GM12874 (cell line): ENCODE measurements around the gene SLC26A8.

Experiments used
- TF ChIP-seq, protein P1 (sequence below): IDR thresholded peaks from 2 replicates; pipeline ENCODE4 v1.5.1; 2011; ENCODE audit warnings: low read depth, mild to moderate bottlenecking, control low read depth, low read length, moderate library complexity; ENCODE audit not compliant: insufficient read depth

The SLC26A8 gene

DNA sequence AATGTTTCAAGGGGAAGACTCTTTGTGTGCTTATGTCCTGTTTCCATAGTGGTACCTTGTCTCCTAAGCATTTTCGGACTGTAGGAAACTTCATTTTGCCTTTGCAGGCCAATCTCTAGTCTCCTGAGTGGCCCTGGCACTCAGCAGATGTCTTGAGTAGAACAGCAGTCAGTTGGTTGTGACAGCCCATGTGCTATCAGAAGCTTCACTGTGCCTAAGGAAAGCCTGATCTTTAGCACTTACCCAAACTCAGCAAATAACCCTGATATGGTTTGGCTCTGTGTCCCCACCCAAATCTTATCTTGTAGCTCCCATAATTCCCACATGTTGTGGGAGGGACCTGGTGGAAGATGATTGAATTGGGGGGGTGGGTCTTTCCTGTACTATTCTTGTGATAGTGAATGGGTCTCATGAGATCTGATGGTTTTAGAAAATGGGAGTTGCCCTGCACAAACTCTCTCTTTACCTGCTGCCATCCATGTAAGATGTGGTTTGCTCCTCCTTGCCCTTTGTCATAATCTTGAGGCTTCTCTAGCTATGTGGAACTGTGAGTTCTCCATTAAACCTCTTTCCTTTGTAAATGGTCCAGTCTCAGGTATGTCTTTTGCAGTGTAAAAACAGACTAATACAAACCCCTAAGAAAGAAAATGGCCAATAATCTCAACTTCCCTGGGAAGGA lies 87.6 kb downstream of the SLC26A8 start:
- TF ChIP-seq, protein P1, sequence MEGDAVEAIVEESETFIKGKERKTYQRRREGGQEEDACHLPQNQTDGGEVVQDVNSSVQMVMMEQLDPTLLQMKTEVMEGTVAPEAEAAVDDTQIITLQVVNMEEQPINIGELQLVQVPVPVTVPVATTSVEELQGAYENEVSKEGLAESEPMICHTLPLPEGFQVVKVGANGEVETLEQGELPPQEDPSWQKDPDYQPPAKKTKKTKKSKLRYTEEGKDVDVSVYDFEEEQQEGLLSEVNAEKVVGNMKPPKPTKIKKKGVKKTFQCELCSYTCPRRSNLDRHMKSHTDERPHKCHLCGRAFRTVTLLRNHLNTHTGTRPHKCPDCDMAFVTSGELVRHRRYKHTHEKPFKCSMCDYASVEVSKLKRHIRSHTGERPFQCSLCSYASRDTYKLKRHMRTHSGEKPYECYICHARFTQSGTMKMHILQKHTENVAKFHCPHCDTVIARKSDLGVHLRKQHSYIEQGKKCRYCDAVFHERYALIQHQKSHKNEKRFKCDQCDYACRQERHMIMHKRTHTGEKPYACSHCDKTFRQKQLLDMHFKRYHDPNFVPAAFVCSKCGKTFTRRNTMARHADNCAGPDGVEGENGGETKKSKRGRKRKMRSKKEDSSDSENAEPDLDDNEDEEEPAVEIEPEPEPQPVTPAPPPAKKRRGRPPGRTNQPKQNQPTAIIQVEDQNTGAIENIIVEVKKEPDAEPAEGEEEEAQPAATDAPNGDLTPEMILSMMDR, result no peak

DNA sequence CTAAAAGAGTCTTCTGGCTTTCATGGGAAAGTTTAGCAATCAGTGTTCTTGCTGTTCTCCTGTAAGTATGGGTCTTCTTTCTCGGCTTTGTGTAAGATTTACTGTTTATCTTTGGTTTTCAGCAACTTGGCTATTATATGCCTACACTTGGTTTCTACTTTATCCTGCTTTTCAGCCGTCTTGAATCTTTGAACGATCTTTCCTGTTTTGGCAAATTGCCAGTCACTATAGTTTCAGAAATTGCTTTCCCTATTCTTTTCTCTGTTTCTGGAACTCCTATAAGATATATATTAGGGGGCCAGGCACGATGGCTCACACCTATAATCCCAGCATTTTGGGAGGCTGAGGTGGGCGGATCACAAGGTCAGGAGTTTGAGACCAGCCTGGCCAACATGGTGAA lies 89.0 kb downstream of the SLC26A8 start:
- TF ChIP-seq, protein P1, result no peak

DNA sequence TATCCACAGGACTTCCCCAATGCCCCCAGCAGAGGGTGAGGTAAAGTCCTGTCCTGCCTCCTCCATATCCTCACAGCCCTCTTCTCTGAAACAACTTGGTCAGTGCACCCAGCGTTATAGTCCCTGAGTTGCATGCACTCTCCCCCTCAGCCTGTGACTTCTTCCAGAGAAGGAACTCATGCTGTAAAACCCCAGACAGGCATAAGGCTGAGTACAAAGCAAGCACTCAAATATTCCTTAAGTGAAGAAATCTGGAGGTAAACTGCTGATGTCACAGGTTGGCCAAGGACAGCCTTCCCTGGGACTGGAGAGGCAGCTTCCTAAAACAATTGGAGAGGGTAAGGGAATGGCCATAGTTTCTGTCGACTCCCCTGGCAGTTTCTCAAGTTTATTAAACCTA lies 90.6 kb downstream of the SLC26A8 start:
- TF ChIP-seq, protein P1, result no peak

DNA sequence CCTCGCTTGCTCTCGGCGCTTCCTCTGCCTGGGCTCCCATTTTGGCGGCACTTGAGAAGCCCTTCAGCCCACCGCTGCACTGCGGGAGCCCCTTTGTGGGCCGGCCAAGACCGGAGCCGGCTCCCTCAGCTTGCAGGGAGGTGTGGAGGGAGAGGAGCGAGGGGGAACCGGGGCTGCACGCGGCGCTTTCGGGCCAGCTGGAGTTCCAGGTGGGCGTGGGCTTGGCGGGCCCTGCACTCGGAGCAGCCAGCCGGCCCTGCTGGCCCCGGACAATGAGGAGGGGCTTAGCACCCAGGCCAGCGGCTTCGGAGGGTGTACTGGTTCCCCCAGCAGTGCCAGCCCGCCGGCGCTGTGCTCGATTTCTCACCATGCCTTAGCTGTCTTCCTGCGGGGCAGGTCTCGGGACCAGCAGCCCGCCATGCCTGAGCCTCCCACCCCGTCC lies 93.3 kb downstream of the SLC26A8 start:
- TF ChIP-seq, protein P1, result no peak

DNA sequence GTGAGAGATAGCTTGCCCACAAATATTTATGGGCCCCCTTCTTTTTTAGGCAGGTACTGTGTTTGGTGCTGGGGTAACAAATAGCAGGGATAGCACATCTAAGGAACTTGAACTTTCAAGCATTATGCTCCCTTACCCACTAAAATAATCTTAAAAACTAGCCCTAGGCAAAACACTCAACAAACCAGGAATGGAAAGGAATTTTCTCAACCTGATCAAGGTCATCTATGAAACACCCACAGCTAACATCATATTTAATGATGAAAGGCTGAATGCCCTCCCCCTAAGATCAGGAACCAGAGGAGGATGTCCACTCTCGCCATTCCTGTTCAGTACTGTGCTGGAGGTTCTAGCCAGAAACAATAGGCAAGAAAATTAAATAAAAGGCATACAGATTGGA lies 94.8 kb downstream of the SLC26A8 start:
- TF ChIP-seq, protein P1, result no peak

DNA sequence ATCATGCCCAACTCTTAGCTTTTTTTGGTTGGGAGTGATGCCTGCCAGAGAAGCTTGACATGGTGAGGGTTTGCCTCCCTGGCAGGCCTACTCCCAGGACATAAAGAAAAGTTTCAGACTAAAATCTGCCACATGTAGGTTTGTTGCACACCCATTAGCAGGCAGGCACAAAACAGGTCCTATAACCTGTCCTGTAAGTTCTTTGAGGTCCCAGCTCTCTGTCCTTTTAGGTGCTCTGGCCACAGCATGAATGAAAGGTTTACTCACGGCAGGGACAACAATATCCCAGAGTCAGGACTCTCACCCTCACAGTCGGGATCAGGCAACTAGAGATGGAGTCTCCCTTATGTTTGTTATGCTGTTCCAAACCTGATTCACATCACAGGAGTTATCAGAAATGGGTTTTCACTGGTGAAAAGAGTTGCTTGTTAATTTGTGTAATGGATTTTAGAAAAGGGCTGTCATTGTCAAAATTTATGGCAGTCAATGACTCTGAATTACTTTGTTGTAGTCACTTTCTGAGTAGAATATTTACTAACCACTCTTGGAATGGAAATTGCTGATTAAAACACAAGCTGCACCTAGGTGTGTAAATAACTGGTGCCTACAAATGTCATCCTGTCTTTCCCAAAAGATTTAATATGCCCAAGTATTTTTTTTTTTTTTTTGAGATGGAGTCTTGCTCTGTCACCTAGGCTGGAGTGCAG lies 97.8 kb downstream of the SLC26A8 start:
- TF ChIP-seq, protein P1, result no peak

DNA sequence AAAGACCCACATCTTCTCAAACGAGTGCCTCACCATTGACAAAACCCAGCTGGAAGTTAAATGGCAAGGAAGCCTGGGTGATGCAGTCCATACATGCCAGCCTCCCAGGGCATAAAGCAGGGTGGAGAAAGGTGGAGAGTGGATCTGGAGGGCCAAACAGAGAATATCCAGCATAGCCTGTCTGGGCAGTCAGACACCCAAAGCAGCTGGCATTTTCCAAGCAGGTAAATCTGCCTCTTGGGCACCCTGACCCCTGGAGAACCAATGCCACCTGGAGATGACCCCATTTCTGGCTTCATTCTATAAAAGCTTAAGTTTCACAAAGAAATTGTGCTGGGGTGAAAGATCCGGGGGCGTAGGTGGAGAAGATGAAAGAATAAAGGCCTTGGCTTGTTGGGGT lies 98.5 kb downstream of the SLC26A8 start:
- TF ChIP-seq, protein P1, result no peak
